H1 (cell line): Measurements from ENCODE around the gene GBP6. TPM values are rescaled to one million over a fixed set of nuclear protein-coding genes. Genes with fewer than 3 reads are reported as not detected.
A peak's percentile ranks its signal among the peaks of the same experiment; 100 is the strongest.

Experiments used
- BCL11A ChIP-seq, 2 experiments: IDR thresholded peaks; one replicate each; pipeline ENCODE4 v1.6.1; 2011; ENCODE audit warnings: low read depth in 2 of 2, low read length in 2 of 2, mild to moderate bottlenecking in 2 of 2
- CBX8 ChIP-seq: fragments of 300-800, 300-1000 bp; sonication (generic); IDR thresholded peaks from 2 replicates; pipeline ENCODE4 v1.7.1; 2016; ENCODE audit warnings: low read depth, low read length, borderline replicate concordance
- CEBPB ChIP-seq: IDR thresholded peaks from 2 replicates; pipeline ENCODE4 v1.6.1; 2012; ENCODE audit warnings: low read depth, low read length
- CHD1 ChIP-seq: IDR thresholded peaks from 2 replicates; pipeline ENCODE4 v1.6.1; 2012; ENCODE audit warnings: low read depth, low read length, improper control_type of control experiment
- CHD7 ChIP-seq: fragments of 300-600 bp; sonication (generic); IDR thresholded peaks from 2 replicates; pipeline ENCODE4 v1.7.1; 2012; ENCODE audit warnings: low read length, moderate library complexity, mild to moderate bottlenecking, inconsistent platforms; ENCODE audit not compliant: insufficient replicate concordance
- KDM4A ChIP-seq: IDR thresholded peaks from one replicate; pipeline ENCODE4 v1.7.1; 2012; ENCODE audit warnings: low read depth, mild to moderate bottlenecking, moderate library complexity, low read length, inconsistent platforms; ENCODE audit not compliant: severe bottlenecking
- NRF1 ChIP-seq: IDR thresholded peaks from 2 replicates; pipeline ENCODE4 v1.6.1; 2011; ENCODE audit warnings: mild to moderate bottlenecking, low read depth, low read length, improper control_type of control experiment
- POLR2A ChIP-seq, 2 experiments: IDR thresholded peaks; 1 replicate in 1 of 2; 2 replicates in 1 of 2; pipeline ENCODE4 v1.6.1; 2011; ENCODE audit warnings: low read depth in 2 of 2, low read length in 2 of 2, mild to moderate bottlenecking in 2 of 2; ENCODE audit errors: control extremely low read depth in 1 of 2
- RAD21 ChIP-seq, 2 experiments: IDR thresholded peaks in 1 of 2; conservative IDR thresholded peaks in 1 of 2; 2 replicates each; pipeline ENCODE4 v1.6.1; 2011; ENCODE audit warnings: low read depth in 2 of 2, low read length in 2 of 2, improper control_type of control experiment in 1 of 2, inconsistent platforms in 1 of 2, mild to moderate bottlenecking in 1 of 2, moderate library complexity in 1 of 2
- SUZ12 ChIP-seq: fragments of 200-600 bp; sonication (generic); IDR thresholded peaks from 2 replicates; pipeline ENCODE4 v1.6.1; 2012; ENCODE audit warnings: mild to moderate bottlenecking, inconsistent platforms, low read length, moderate library complexity, mixed read lengths
- TEAD4 ChIP-seq: IDR thresholded peaks from 2 replicates; pipeline ENCODE4 v1.6.1; 2012; ENCODE audit warnings: low read depth, low read length, inconsistent platforms, mixed read lengths
- polyA plus RNA-seq, 7 experiments: library from polyadenylated mRNA; depleted of rRNA in 3 of 7; stranded (reverse) in 5 of 7; unstranded in 2 of 7; fragments of >200 nt in 5 of 7; fragments of 200-250 nt in 2 of 7; gene quantifications; 1 replicate in 5 of 7; 2 replicates in 1 of 7; 4 replicates in 1 of 7; pipeline versions ENCODE4 v1.2.1 to v1.2.3, GENCODE V29; 2011 to 2013; ENCODE audit warnings: missing spikeins in 2 of 7, mixed read lengths in 2 of 7
- total RNA-seq: library from RNA; stranded (reverse); fragmentation: NEBNext Ultra II Directional; extraction: Animal tissue kit (Norgen Biotek cat#: 25700); gene quantifications from 2 replicates; pipeline ENCODE4 v1.2.1, GENCODE V29; 2021

The GBP6 gene
- total and polyA plus RNA-seq, 2 of the 8 experiments (the other 6 are each of a cell fraction or from before 2014, with no cell fraction given), result not detected

GRCh38 chr1:89405275-89405929, 41.5 kb downstream of the GBP6 start (continued):
- TF ChIP-seq CHD7, result no peak
- no peak for TF ChIP-seq NRF1
- TF ChIP-seq RAD21 (IDR thresholded peaks at IDR 0.05 in 1 of 2, conservative IDR thresholded peaks at IDR 0.05 in 1 of 2; ENCODE audit: low read depth in 2 of 2, low read length in 2 of 2), result peak in 1 of 2 experiments; percentile 23; a peak in 2 of 4 replicates
- TF ChIP-seq TEAD4, result peak; percentile 46; the same call in 1 of the 2 replicates
- no peak for TF ChIP-seq KDM4A
- TF ChIP-seq CHD1, result no peak
- no peak for TF ChIP-seq CEBPB
- TF ChIP-seq SUZ12, result no peak
- no peak for TF ChIP-seq POLR2A (IDR thresholded peaks at IDR 0.05; ENCODE audit: control extremely low read depth in 1 of 2, low read depth in 2 of 2, low read length in 2 of 2)
- TF ChIP-seq BCL11A (IDR thresholded peaks at IDR 0.05; ENCODE audit: low read depth in 2 of 2, low read length in 2 of 2), result no peak
- TF ChIP-seq CBX8, result no peak
